Upper lobe of right lung (tissue), 1 donor: Measurements from ENCODE around the gene ANKRD6. TPM values are rescaled to one million over a fixed set of nuclear protein-coding genes. Genes with fewer than 3 reads are reported as not detected.

Experiments used
- ATAC-seq: fragments of 200-7000 bp; cut with Tn5 transposase; one replicate; pipeline ENCODE4 v1.9.1; 2020; ENCODE audit warnings: mild to moderate bottlenecking, moderate library complexity
- DNase-seq: peaks from one replicate; pipeline ENCODE4 v3.0.0-alpha.2; 2020
- H3K27ac ChIP-seq: fragments of 200-600 bp; one replicate; pipeline ENCODE4 v1.8.0; 2022
- H3K27me3 ChIP-seq: fragments of 200-600 bp; one replicate; pipeline ENCODE4 v1.8.0; 2022; ENCODE audit warnings: mild to moderate bottlenecking
- H3K36me3 ChIP-seq: fragments of 200-600 bp; one replicate; pipeline ENCODE4 v1.8.0; 2022
- H3K4me1 ChIP-seq: fragments of 200-600 bp; one replicate; pipeline ENCODE4 v1.8.0; 2022
- H3K4me3 ChIP-seq: fragments of 200-600 bp; one replicate; pipeline ENCODE4 v1.8.0; 2022; ENCODE audit warnings: mild to moderate bottlenecking
- H3K9me3 ChIP-seq: fragments of 200-600 bp; one replicate; pipeline ENCODE4 v1.8.0; 2022
- CTCF ChIP-seq: fragments of 200-600 bp; IDR thresholded peaks from one replicate; pipeline ENCODE4 v1.8.0; 2022; ENCODE audit warnings: antibody characterized with exemption
- intact Hi-C: fragments of 100-400 bp; cut with DNase I; formaldehyde crosslinking; loops from one replicate; pipeline ENCODE4 v1.11.0; 2022
- total RNA-seq: library from RNA; stranded (reverse); fragmentation: NEBNext Ultra II Directional; extraction: Animal tissue kit (Norgen Biotek cat#: 25700); gene quantifications from one replicate; pipeline ENCODE4 v1.2.1, GENCODE V29; 2021
- donor health status: DM: no; HTN: yes; CAD: no; lungs with severe emphysema.

ANKRD6 gene
- total RNA-seq, 1 donor from 2014 or later, result 20.2 TPM

- Histone ChIP-seq H3K4me3 (no peak overlapping the region), H3K4me1 (peaks cover 3% of the 10 kb centered on the region), H3K36me3 (no peaks in the 10 kb centered on the region), H3K27me3 (no peaks in the 10 kb centered on the region), H3K9me3 (no peaks in the 10 kb centered on the region), H3K27ac (no peak overlapping the region)
- ATAC-seq (no peak), DNase-seq (no peak)
- TF ChIP-seq CTCF, result no peak
- intact Hi-C loops, result no loop called here
These were observed 18.7 kb upstream of the ANKRD6 start for GRCh38 chr6:89414215-89414614.

GRCh38 chr6:89415185-89415584, 17.8 kb upstream of the ANKRD6 start:
- TF ChIP-seq CTCF, result no peak
- Histone ChIP-seq H3K4me3 (no peak overlapping the region), H3K27me3 (no peaks in the 10 kb centered on the region), H3K4me1 (peaks cover 3% of the 10 kb centered on the region), H3K27ac (no peak overlapping the region), H3K9me3 (no peaks in the 10 kb centered on the region), H3K36me3 (no peaks in the 10 kb centered on the region)
- intact Hi-C loops, result no loop called here
- ATAC-seq, result no peak
- no peak for DNase-seq

DNA sequence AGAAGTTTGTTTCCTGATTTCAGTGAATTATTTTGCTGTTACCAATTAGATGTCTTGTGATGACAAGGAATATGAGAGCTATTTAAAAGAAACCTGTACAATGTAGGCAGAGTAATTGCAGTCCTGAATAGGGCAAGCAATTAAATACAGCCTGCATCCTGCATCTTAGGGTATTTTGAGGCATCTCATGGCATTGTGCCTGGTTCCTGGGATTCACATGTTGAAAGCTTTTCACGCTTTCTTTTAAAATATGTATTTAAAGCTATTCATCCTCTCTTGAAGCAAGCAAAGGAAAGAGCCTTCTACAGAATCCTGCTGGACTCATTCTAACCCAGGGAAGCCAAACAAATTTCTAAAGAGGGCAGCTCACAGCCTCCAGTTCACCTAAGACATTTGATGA, 16.2 kb upstream of the ANKRD6 start:
- no peak for TF ChIP-seq CTCF
- ATAC-seq (no peak), DNase-seq (no peak)
- no peak overlapping the region for H3K4me3 ChIP-seq
- no peaks in the 10 kb centered on the region for H3K27me3 ChIP-seq
- intact Hi-C loops, result no loop called here
- no peaks in the 10 kb centered on the region for H3K9me3 ChIP-seq
- no peak overlapping the region for H3K27ac ChIP-seq
- H3K36me3 ChIP-seq, result no peaks in the 10 kb centered on the region
- peaks cover 3% of the 10 kb centered on the region for H3K4me1 ChIP-seq

- DNase-seq, result no peak
- no peaks in the 10 kb centered on the region for H3K9me3 ChIP-seq
- intact Hi-C loops, result loop anchor here (5.0 kb wide), 1 partner anchor 177 kb away; no protein-coding TSS in a partner anchor
- no peak overlapping the region for H3K27ac ChIP-seq
- H3K27me3 ChIP-seq, result no peaks in the 10 kb centered on the region
- H3K36me3 ChIP-seq, result no peaks in the 10 kb centered on the region
- ATAC-seq, result no peak
- peaks cover 13% of the 10 kb centered on the region for H3K4me1 ChIP-seq
- H3K4me3 ChIP-seq, result no peak overlapping the region
- TF ChIP-seq CTCF, result no peak
These were observed 2.6 kb upstream of the ANKRD6 start for GRCh38 chr6:89430201-89430962.

DNA sequence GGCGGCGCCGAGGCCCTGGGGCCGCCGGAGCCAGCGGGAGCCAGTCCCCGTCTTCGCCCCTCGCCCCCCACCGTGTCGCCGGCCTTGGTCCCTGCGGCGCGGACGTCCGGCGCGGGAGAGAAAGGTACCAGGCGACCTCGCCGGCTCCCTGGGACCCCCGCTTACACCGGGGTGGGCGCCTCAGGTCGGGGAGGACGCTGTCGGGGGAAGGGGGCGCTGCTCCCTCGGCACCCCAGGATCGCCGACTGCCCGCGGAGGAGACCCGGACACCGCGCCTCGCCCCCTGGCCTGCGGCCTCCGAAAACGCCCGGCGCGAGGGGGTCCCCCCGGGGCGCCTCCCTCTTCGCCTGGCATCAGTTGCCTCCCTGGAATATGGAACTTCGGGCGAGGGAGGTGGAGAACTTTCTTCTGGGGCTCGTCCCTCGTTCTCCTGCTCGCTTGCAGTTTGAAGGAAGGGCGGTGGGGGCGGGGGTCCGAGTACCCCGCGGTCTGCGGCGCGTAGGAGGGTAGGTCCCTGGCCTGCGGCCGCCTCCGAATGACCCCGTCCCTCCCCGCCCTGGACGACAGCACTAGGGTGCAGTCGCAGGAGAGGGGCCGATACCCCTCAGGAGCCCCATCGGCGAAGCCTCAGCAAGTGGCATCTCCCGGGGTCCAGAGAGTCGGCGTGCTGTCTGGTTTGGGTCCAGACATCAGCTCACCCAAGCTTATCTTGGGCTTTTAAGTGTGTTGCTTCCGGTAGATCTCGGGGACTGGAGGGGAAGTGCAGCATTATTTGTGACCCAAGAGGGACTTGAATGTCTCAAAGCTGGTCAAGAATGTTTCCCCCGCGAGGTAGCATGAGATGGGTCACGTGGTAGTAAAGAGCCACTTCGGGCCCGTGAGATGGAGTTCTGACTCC, 549 bp downstream of the ANKRD6 start:
- peak; percentile 67 for ATAC-seq
- Histone ChIP-seq H3K36me3 (no peaks in the 10 kb centered on the region), H3K27ac (peak overlapping the region; percentile 47), H3K4me3 (peak overlapping the region; percentile 89), H3K9me3 (no peaks in the 10 kb centered on the region), H3K27me3 (no peaks in the 10 kb centered on the region), H3K4me1 (peaks cover 13% of the 10 kb centered on the region)
- intact Hi-C loops, result loop anchor here (5.0 kb wide), 1 partner anchor 174 kb away; no protein-coding TSS in a partner anchor
- peak; percentile 70 for DNase-seq
- TF ChIP-seq CTCF, result no peak
